Activated B cell treated with CpG ODN at 0.5 μM for 24 hours (primary cell): ENCODE measurements around the gene SDR42E2. TPM values are rescaled to one million over a fixed set of nuclear protein-coding genes. Genes with fewer than 3 reads are reported as not detected.

Experiments used
- ATAC-seq: fragments of 200-7000 bp; cut with Tn5 transposase; one replicate; pipeline ENCODE4 v1.10.0; 2021; ENCODE audit warnings: low read depth, mild to moderate bottlenecking, moderate library complexity
- CTCF ChIA-PET: fragments of 350-600 bp; sonication (Branson Sonifier 250); formaldehyde crosslinking; loops from one replicate; lab custom pipeline; 2021; ENCODE audit warnings: antibody characterized with exemption; lab: Charles Lee
- POLR2A ChIA-PET: fragments of 350-600 bp; sonication (Branson Sonifier 250); formaldehyde crosslinking; loops from one replicate; lab custom pipeline; 2021; ENCODE audit warnings: antibody characterized with exemption; lab: Charles Lee
- DNase-seq: peaks from one replicate; pipeline ENCODE4 v3.0.0; 2022
- H3K27ac Mint-ChIP-seq: one replicate; pipeline ENCODE4 v1.8.0; 2020; ENCODE audit warnings: mixed read lengths
- H3K27me3 Mint-ChIP-seq: one replicate; pipeline ENCODE4 v1.8.0; 2021; ENCODE audit warnings: mixed read lengths
- H3K36me3 Mint-ChIP-seq: one replicate; pipeline ENCODE4 v1.8.0; 2021; ENCODE audit warnings: low read depth, mixed read lengths
- H3K4me1 Mint-ChIP-seq: one replicate; pipeline ENCODE4 v1.8.0; 2021; ENCODE audit warnings: mixed read lengths
- H3K4me3 Mint-ChIP-seq: one replicate; pipeline ENCODE4 v1.8.0; 2020; ENCODE audit warnings: mild to moderate bottlenecking, mixed read lengths
- H3K9me3 Mint-ChIP-seq: one replicate; pipeline ENCODE4 v1.8.0; 2020; ENCODE audit warnings: mixed read lengths
- CTCF ChIP-seq: fragments of 200-600 bp; IDR thresholded peaks from one replicate; pipeline ENCODE4 v1.8.0; 2022; ENCODE audit warnings: antibody characterized with exemption, mild to moderate bottlenecking
- intact Hi-C: fragments of 100-400 bp; cut with micrococcal nuclease; formaldehyde crosslinking; loops from one replicate; pipeline ENCODE4 v1.15.1; 2024
- total RNA-seq: library from RNA; stranded (reverse); gene quantifications from 2 replicates; pipeline ENCODE4 v1.2.3, GENCODE V29; 2022

The SDR42E2 gene
- total RNA-seq, 1 donor from 2014 or later, result 0.18 TPM

GRCh38 chr16:22210285-22210684 is 48.0 kb downstream of the SDR42E2 start:
- ATAC-seq (no peak), DNase-seq (no peak)
- Mint-ChIP-seq H3K27me3 (no peaks in the 10 kb centered on the region), H3K4me1 (peaks cover 40% of the 10 kb centered on the region), H3K27ac (no peak overlapping the region), H3K9me3 (no peaks in the 10 kb centered on the region), H3K4me3 (no peak overlapping the region), H3K36me3 (peaks cover 22% of the 10 kb centered on the region)
- no peak for TF ChIP-seq CTCF
- CTCF ChIA-PET, result interaction anchor here (0.7 kb wide), 1 partner anchor 90 kb away, joined by 3 read pairs; no protein-coding TSS in a partner anchor
- intact Hi-C loops, result no loop called here
- POLR2A ChIA-PET, result interaction anchor here (0.6 to 1.3 kb wide), 2 partner anchors 10 to 14 kb away, joined by 3 to 4 read pairs; no protein-coding TSS in a partner anchor

GRCh38 chr16:22210854-22211253 is 48.5 kb downstream of the SDR42E2 start:
- no peaks in the 10 kb centered on the region for H3K9me3 Mint-ChIP-seq
- no peaks in the 10 kb centered on the region for H3K27me3 Mint-ChIP-seq
- H3K27ac Mint-ChIP-seq, result no peak overlapping the region
- CTCF ChIA-PET, result no interaction called here
- no peak for TF ChIP-seq CTCF
- peaks cover 36% of the 10 kb centered on the region for H3K4me1 Mint-ChIP-seq
- POLR2A ChIA-PET, result interaction anchor here (0.6 to 1.3 kb wide), 3 partner anchors 9 to 258 kb away, joined by 3 to 4 read pairs (median 3); no protein-coding TSS in a partner anchor
- DNase-seq (no peak), ATAC-seq (no peak)
- H3K36me3 Mint-ChIP-seq, result peaks cover 22% of the 10 kb centered on the region
- intact Hi-C loops, result no loop called here
- no peak overlapping the region for H3K4me3 Mint-ChIP-seq

- peaks cover 38% of the 10 kb centered on the region for H3K4me1 Mint-ChIP-seq
- intact Hi-C loops, result no loop called here
- ChIA-PET CTCF (no interaction called here), POLR2A (no interaction called here)
- H3K27ac Mint-ChIP-seq, result no peak overlapping the region
- ATAC-seq (no peak), DNase-seq (no peak)
- peaks cover 23% of the 10 kb centered on the region for H3K36me3 Mint-ChIP-seq
- no peak overlapping the region for H3K4me3 Mint-ChIP-seq
- no peak for TF ChIP-seq CTCF
- H3K27me3 Mint-ChIP-seq, result no peaks in the 10 kb centered on the region
- H3K9me3 Mint-ChIP-seq, result no peaks in the 10 kb centered on the region
These were observed 50.9 kb downstream of the SDR42E2 start for GRCh38 chr16:22213236-22213635.

GRCh38 chr16:22213801-22214200 is 51.5 kb downstream of the SDR42E2 start:
- H3K4me3 Mint-ChIP-seq, result no peak overlapping the region

GRCh38 chr16:22214402-22214801 is 52.1 kb downstream of the SDR42E2 start:
- Mint-ChIP-seq H3K4me1 (peaks cover 40% of the 10 kb centered on the region), H3K27ac (no peak overlapping the region), H3K27me3 (no peaks in the 10 kb centered on the region), H3K36me3 (peaks cover 23% of the 10 kb centered on the region), H3K9me3 (no peaks in the 10 kb centered on the region), H3K4me3 (no peak overlapping the region)
- intact Hi-C loops, result no loop called here
- DNase-seq (no peak), ATAC-seq (no peak)
- ChIA-PET CTCF (no interaction called here), POLR2A (no interaction called here)
- TF ChIP-seq CTCF, result no peak

More at GRCh38 chr16:22213801-22214200, 51.5 kb downstream of the SDR42E2 start:
- ATAC-seq, result no peak
- Mint-ChIP-seq H3K9me3 (no peaks in the 10 kb centered on the region), H3K27ac (no peak overlapping the region), H3K27me3 (no peaks in the 10 kb centered on the region), H3K36me3 (peaks cover 23% of the 10 kb centered on the region), H3K4me1 (peaks cover 42% of the 10 kb centered on the region)
- TF ChIP-seq CTCF, result no peak
- ChIA-PET POLR2A (no interaction called here), CTCF (no interaction called here)
- intact Hi-C loops, result no loop called here
- DNase-seq, result no peak
